DND-41 (cell line): Measurements from ENCODE around the gene C1QTNF1.
"Not testable (repeated sequence)": the region's sequence is repeated elsewhere in the genome, so short reads cannot be mapped to it uniquely, and the experiment has no call there.

ENCODE experiments used
- ATAC-seq: fragments of 200-7000 bp; cut with Tn5 transposase; 3 replicates; pipeline ENCODE4 v1.9.1; 2021; ENCODE audit warnings: low read depth; ENCODE audit not compliant: insufficient read depth
- DNase-seq: peaks from one replicate; pipeline ENCODE4 v3.0.0-alpha.2; 2020
- H2AFZ ChIP-seq: 2 replicates; pipeline ENCODE4 v1.6.0; 2012; ENCODE audit warnings: low read depth, low read length
- H3K27ac ChIP-seq: 2 replicates; pipeline ENCODE4 v1.5.1; 2012; ENCODE audit warnings: low read length, inconsistent platforms
- H3K27me3 ChIP-seq: fragments of 200-600 bp; sonication (generic); 2 replicates; pipeline ENCODE4 v1.6.0; 2012; ENCODE audit warnings: low read length, mild to moderate bottlenecking, inconsistent platforms; ENCODE audit not compliant: insufficient read depth, poor library complexity
- H3K36me3 ChIP-seq: 2 replicates; pipeline ENCODE4 v1.5.1; 2012; ENCODE audit warnings: low read length, inconsistent platforms; ENCODE audit not compliant: insufficient read depth
- H3K4me1 ChIP-seq: 2 replicates; pipeline ENCODE4 v1.5.1; 2012; ENCODE audit warnings: mild to moderate bottlenecking, low read length; ENCODE audit not compliant: insufficient read depth
- H3K4me2 ChIP-seq: 2 replicates; pipeline ENCODE4 v1.6.0; 2012; ENCODE audit warnings: mild to moderate bottlenecking, moderate library complexity, low read length, inconsistent platforms; ENCODE audit not compliant: insufficient read depth
- H3K4me3 ChIP-seq, 2 experiments: fragments of 200-600 bp in 1 of 2; shearing (Covaris generic) in 1 of 2; 2 replicates each; pipeline ENCODE4 v1.5.1; 2012 to 2016; ENCODE audit warnings: inconsistent platforms in 2 of 2, low read length in 2 of 2, mild to moderate bottlenecking in 2 of 2, low read depth in 1 of 2, moderate library complexity in 1 of 2
- H3K79me2 ChIP-seq: 2 replicates; pipeline ENCODE4 v1.6.0; 2012; ENCODE audit warnings: low read length, inconsistent platforms; ENCODE audit not compliant: insufficient read depth
- H3K9ac ChIP-seq: 2 replicates; pipeline ENCODE4 v1.6.0; 2012; ENCODE audit warnings: low read depth, mild to moderate bottlenecking, inconsistent platforms, low read length, moderate library complexity
- H3K9me3 ChIP-seq: 2 replicates; pipeline ENCODE4 v1.5.1; 2012; ENCODE audit warnings: low read length, moderate library complexity, mild to moderate bottlenecking, inconsistent platforms; ENCODE audit not compliant: insufficient read depth, severe bottlenecking
- H4K20me1 ChIP-seq: 2 replicates; pipeline ENCODE4 v1.6.0; 2012; ENCODE audit warnings: low read length; ENCODE audit not compliant: insufficient read depth
- CTCF ChIP-seq: IDR thresholded peaks from 2 replicates; pipeline ENCODE4 v1.5.1; 2012; ENCODE audit warnings: borderline replicate concordance, low read length, moderate library complexity, mild to moderate bottlenecking; ENCODE audit not compliant: poor library complexity, severe bottlenecking; ENCODE audit errors: extremely low read depth
- EZH2 ChIP-seq: IDR thresholded peaks from 3 replicates; pipeline ENCODE4 v1.6.1; 2012; ENCODE audit warnings: borderline replicate concordance, low read depth, mild to moderate bottlenecking, moderate library complexity, low read length, inconsistent platforms; ENCODE audit not compliant: severe bottlenecking

The C1QTNF1 gene

DNA sequence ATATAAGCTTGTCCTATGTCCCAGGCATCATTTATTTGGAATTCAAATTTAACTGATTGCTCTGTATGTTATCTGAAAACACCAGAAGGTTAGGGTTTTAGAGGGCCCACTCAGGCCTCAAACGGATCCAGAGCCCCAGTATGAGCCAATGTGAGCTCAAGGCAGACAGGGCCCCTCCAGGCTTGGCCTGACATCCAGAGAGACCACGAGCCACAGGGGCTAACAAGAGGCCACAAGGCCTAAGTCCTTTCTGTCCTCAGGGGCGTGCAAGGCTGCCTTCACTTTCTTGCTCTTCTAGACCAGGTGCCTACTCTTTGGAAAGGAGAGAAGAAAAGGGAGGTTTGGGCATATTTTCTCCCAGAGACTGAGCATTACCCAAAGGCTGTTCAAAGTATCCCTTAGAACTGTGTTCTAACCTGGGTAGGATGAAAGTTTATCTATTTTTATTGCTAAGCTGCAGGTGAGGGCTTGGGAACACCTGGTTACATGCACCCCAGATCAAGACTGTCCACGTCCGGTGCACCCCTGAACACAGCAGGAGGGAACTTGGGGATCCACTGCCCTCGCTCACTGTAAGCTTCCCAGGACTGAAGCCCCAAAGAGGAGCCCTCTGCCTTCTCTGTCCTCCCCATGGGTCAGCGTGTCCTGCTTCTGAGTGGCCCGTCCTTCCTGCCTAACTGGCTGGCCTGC, 49.2 kb downstream of the C1QTNF1 start:
- TF ChIP-seq EZH2 (no peak), CTCF (no peak)
- ATAC-seq (no peak), DNase-seq (no peak)
- no peak overlapping the region for H3K27ac ChIP-seq
- no peaks in the 10 kb centered on the region; the same call in 1 of the 2 replicates for H4K20me1 ChIP-seq
- H3K36me3 ChIP-seq = no peaks in the 10 kb centered on the region; the same call in 1 of the 2 replicates
- no peak overlapping the region; the same call in 1 of the 2 replicates for H2AFZ ChIP-seq
- no peak overlapping the region for H3K4me2 ChIP-seq
- no peaks in the 10 kb centered on the region for H3K9me3 ChIP-seq
- no peaks in the 10 kb centered on the region for H3K27me3 ChIP-seq
- peaks cover 24% of the 10 kb centered on the region for H3K4me1 ChIP-seq
- no peaks in the 10 kb centered on the region for H3K79me2 ChIP-seq
- no peak overlapping the region for H3K9ac ChIP-seq
- no peak overlapping the region for H3K4me3 ChIP-seq

- H3K9me3 ChIP-seq = no peaks in the 10 kb centered on the region
- no peak overlapping the region for H3K27ac ChIP-seq
- H3K9ac ChIP-seq = no peak overlapping the region
- peak overlapping the region; percentile 73; the same call in 1 of the 2 replicates for H3K4me2 ChIP-seq
- H3K27me3 ChIP-seq = no peaks in the 10 kb centered on the region
- H4K20me1 ChIP-seq = no peaks in the 10 kb centered on the region; the same call in 1 of the 2 replicates
- H3K4me1 ChIP-seq = peaks cover 24% of the 10 kb centered on the region
- no peak overlapping the region for H3K4me3 ChIP-seq
- peaks cover 5% of the 10 kb centered on the region; the same call in 1 of the 2 replicates for H3K36me3 ChIP-seq
- peak overlapping the region; percentile 30 for H2AFZ ChIP-seq
- TF ChIP-seq EZH2 (no peak), CTCF (no peak)
- ATAC-seq = no peak
- no peaks in the 10 kb centered on the region for H3K79me2 ChIP-seq
- DNase-seq = no peak
These were observed 49.7 kb downstream of the C1QTNF1 start for GRCh38 chr17:79073706-79074088.

DNA sequence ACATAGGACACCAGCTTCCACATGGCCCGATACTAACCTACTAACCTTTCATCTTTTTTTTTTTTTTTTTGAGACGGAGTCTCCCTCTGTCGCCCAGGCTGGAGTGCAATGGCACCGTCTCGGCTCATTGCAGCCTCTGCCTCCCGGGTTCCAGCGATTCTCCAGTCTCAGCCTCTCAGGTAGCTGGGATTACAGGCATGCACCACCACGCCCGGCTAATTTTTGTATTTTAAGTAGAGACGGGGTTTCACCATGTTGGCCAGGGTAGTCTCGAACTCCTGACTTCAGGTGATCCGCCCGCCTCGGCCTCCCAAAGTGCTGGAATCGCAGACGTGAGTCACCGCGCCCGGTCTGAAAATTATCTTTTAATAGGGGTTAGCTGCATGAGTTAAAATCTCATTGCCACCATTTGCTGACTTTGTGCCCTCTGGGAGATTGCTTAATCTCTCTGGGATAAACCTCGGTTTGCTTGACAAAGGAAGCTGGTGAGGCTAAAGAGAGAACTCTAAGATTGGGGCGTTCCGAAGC, 50.2 kb downstream of the C1QTNF1 start:
- peak overlapping the region; percentile 73 for H3K4me2 ChIP-seq
- H3K79me2 ChIP-seq, H3K36me3 ChIP-seq, H3K27me3 ChIP-seq, H3K9me3 ChIP-seq, ATAC-seq, H4K20me1 ChIP-seq, DNase-seq: not testable (repeated sequence)
- peak overlapping the region; percentile 70; the same call in 1 of the 2 replicates for H3K9ac ChIP-seq
- H2AFZ ChIP-seq = peak overlapping the region; percentile 88
- peak overlapping the region; percentile 35; the same call in 1 of the 2 replicates for H3K27ac ChIP-seq
- peak overlapping the region; percentile 20 to 62; a peak in 3 of 4 replicates for H3K4me3 ChIP-seq
- H3K4me1 ChIP-seq = peaks cover 24% of the 10 kb centered on the region

- Histone ChIP-seq H2AFZ (peak within 1 kb of the TSS; percentile 88), H3K27ac (peak within 1 kb of the TSS; percentile 35; the same call in 1 of the 2 replicates), H3K4me3 (peak within 1 kb of the TSS; percentile 32 to 62; a peak in 3 of 4 replicates), H4K20me1 (no peaks in the 10 kb centered on the region; the same call in 1 of the 2 replicates), H3K4me1 (peaks cover 24% of the 10 kb centered on the region), H3K27me3 (no peaks in the 10 kb centered on the region), H3K4me2 (peak within 1 kb of the TSS; percentile 73), H3K9ac (peak within 1 kb of the TSS; percentile 70), H3K9me3 (no peaks in the 10 kb centered on the region), H3K36me3 (peaks cover 16% of the 10 kb centered on the region), H3K79me2 (no peaks in the 10 kb centered on the region)
- TF ChIP-seq CTCF = no peak
- TF ChIP-seq EZH2 = no peak
- DNase-seq (peak; percentile 90), ATAC-seq (peak; percentile 97)
These were observed 50.9 kb downstream of the C1QTNF1 start, which contains the start of gene ENGASE for GRCh38 chr17:79074649-79075445. TSS of gene ENGASE (plus strand) at chr17:79074824. CDS start at chr17:79074945, 121 bp downstream.
